ENCODE results near the gene TPPP. TPM values are rescaled to one million over a fixed set of nuclear protein-coding genes. Genes with fewer than 3 reads are reported as not detected.
"Not testable (repeated sequence)": the region's sequence is repeated elsewhere in the genome, so short reads cannot be mapped to it uniquely, and the experiment has no call there.

Gene TPPP
- total RNA-seq, 1 experiment from 2014 or later, result 3.9 TPM

- peaks cover 0 to 7% of the 10 kb centered on the region in 2 experiments; a peak in 1 of 4 replicates for H3K4me1 ChIP-seq (ENCODE audit: control insufficient read depth in 1 of 2, insufficient read depth in 2 of 2, low read length in 2 of 2)
- no peak for DNase-seq (ENCODE audit: low read depth, low spot score)
- ATAC-seq, result no peak
- intact Hi-C loops (cut with micrococcal nuclease), result no loop called here
- H3K9me2 ChIP-seq (ENCODE audit: insufficient read depth), result no peaks in the 10 kb centered on the region
- H3K4me2 ChIP-seq (ENCODE audit: low read length), result peak overlapping the region; percentile 82
- no peaks in the 10 kb centered on the region for H3K36me3 ChIP-seq (ENCODE audit: control insufficient read depth in 1 of 2, insufficient read depth in 2 of 2, low read length in 2 of 2)
- no peak overlapping the region for H2AFZ ChIP-seq (ENCODE audit: low read depth, low read length, poor library complexity, severe bottlenecking)
- no TSS peak for BruUV-seq (replicated peaks)
- ChIA-PET POLR2A (no interaction called here), RAD21 (ENCODE audit: low non-redundant PET in 1 of 2, low total read pairs in 2 of 2, uncharacterized antibody in 2 of 2, unreplicated experiment in 2 of 2) (no interaction called here), CTCF (no interaction called here)
- H3K27ac ChIP-seq (ENCODE audit: low read depth, low read length), result no peak overlapping the region
- no peak overlapping the region for H3K9ac ChIP-seq (ENCODE audit: low read length)
- no peaks in the 10 kb centered on the region for H3K27me3 ChIP-seq (ENCODE audit: insufficient read depth, low read length)
- no peaks in the 10 kb centered on the region for H3K79me2 ChIP-seq (ENCODE audit: insufficient read depth, low read length)
- no peak for TF ChIP-seq SP1 (IDR thresholded peaks at IDR 0.05; ENCODE audit: low read depth)
- TF ChIP-seq ZNF274 (IDR thresholded peaks at IDR 0.05; ENCODE audit: low read depth, low read length), result no peak
- TF ChIP-seq ZFX (IDR thresholded peaks at IDR 0.05), result no peak
- TF ChIP-seq MAX (IDR thresholded peaks at IDR 0.05), result no peak
- TF ChIP-seq POLR2A (IDR thresholded peaks at IDR 0.05; ENCODE audit: borderline replicate concordance, extremely low read depth, insufficient read depth, insufficient read length), result no peak
- TF ChIP-seq EZH2phosphoT487 (IDR thresholded peaks at IDR 0.05; ENCODE audit: borderline replicate concordance), result no peak
- no peaks in the 10 kb centered on the region for H4K20me1 ChIP-seq (ENCODE audit: insufficient read depth)
- peak overlapping the region; percentile 51 to 58 for H3K4me3 ChIP-seq (replicated peaks in 1 of 2; ENCODE audit: low read depth in 1 of 2, low read length in 2 of 2)
- no peaks in the 10 kb centered on the region for H3K9me3 ChIP-seq (ENCODE audit: control insufficient read depth in 1 of 2, insufficient read depth in 1 of 2, low read depth in 1 of 2, low read length in 2 of 2)
Measured at GRCh38 chr5:691817-692528, 1.2 kb downstream of the TPPP start.

DNA sequence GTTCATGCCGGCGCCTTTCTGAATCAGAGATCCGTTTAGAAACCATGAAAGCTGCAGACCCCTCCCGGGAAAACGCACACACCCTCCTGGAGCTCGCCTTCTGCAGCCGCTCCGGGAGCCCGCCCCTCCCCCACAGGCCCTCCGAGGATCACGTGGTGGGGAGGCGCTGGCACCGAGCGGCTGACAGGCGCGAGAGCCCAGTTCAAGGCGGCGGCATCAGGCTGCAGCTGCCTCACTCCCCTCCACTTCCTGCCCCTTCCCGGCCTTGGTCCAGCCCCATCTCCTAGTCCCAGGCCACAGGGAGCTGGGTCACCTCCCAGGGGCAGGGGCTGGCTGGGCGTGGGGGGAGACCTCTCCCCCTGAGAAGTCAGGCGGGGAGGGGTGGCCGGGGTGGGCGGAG lies 2.1 kb downstream of the TPPP start:
- POLR2A ChIA-PET; BruUV-seq (replicated peaks); H3K4me1 ChIP-seq (ENCODE audit: control insufficient read depth in 1 of 2, insufficient read depth in 2 of 2, low read length in 2 of 2); H3K9ac ChIP-seq (ENCODE audit: low read length); H3K4me3 ChIP-seq (replicated peaks in 1 of 2; ENCODE audit: low read depth in 1 of 2, low read length in 2 of 2); H3K27ac ChIP-seq (ENCODE audit: low read depth, low read length); H2AFZ ChIP-seq (ENCODE audit: low read depth, low read length, poor library complexity, severe bottlenecking); H3K4me2 ChIP-seq (ENCODE audit: low read length); RAD21 ChIA-PET (ENCODE audit: low non-redundant PET in 1 of 2, low total read pairs in 2 of 2, uncharacterized antibody in 2 of 2, unreplicated experiment in 2 of 2); H3K9me2 ChIP-seq (ENCODE audit: insufficient read depth); intact Hi-C loops (cut with micrococcal nuclease); DNase-seq (ENCODE audit: low read depth, low spot score); H3K79me2 ChIP-seq (ENCODE audit: insufficient read depth, low read length); H3K9me3 ChIP-seq (ENCODE audit: control insufficient read depth in 1 of 2, insufficient read depth in 1 of 2, low read depth in 1 of 2, low read length in 2 of 2); H3K27me3 ChIP-seq (ENCODE audit: insufficient read depth, low read length); CTCF ChIA-PET; ATAC-seq; H4K20me1 ChIP-seq (ENCODE audit: insufficient read depth); H3K36me3 ChIP-seq (ENCODE audit: control insufficient read depth in 1 of 2, insufficient read depth in 2 of 2, low read length in 2 of 2): not testable (repeated sequence)

- DNase-seq (ENCODE audit: low read depth, low spot score); H3K27ac ChIP-seq (ENCODE audit: low read depth, low read length); H3K9me2 ChIP-seq (ENCODE audit: insufficient read depth); H3K9ac ChIP-seq (ENCODE audit: low read length); H3K9me3 ChIP-seq (ENCODE audit: control insufficient read depth in 1 of 2, insufficient read depth in 1 of 2, low read depth in 1 of 2, low read length in 2 of 2); RAD21 ChIA-PET (ENCODE audit: low non-redundant PET in 1 of 2, low total read pairs in 2 of 2, uncharacterized antibody in 2 of 2, unreplicated experiment in 2 of 2); H4K20me1 ChIP-seq (ENCODE audit: insufficient read depth); H3K36me3 ChIP-seq (ENCODE audit: control insufficient read depth in 1 of 2, insufficient read depth in 2 of 2, low read length in 2 of 2); CTCF ChIA-PET; H3K4me1 ChIP-seq (ENCODE audit: control insufficient read depth in 1 of 2, insufficient read depth in 2 of 2, low read length in 2 of 2); ATAC-seq; POLR2A ChIA-PET; H2AFZ ChIP-seq (ENCODE audit: low read depth, low read length, poor library complexity, severe bottlenecking); H3K79me2 ChIP-seq (ENCODE audit: insufficient read depth, low read length); H3K4me3 ChIP-seq (replicated peaks in 1 of 2; ENCODE audit: low read depth in 1 of 2, low read length in 2 of 2); H3K4me2 ChIP-seq (ENCODE audit: low read length); intact Hi-C loops (cut with micrococcal nuclease); BruUV-seq (replicated peaks); H3K27me3 ChIP-seq (ENCODE audit: insufficient read depth, low read length): not testable (repeated sequence)
Measured at GRCh38 chr5:690293-690692, 2.9 kb downstream of the TPPP start.

DNA sequence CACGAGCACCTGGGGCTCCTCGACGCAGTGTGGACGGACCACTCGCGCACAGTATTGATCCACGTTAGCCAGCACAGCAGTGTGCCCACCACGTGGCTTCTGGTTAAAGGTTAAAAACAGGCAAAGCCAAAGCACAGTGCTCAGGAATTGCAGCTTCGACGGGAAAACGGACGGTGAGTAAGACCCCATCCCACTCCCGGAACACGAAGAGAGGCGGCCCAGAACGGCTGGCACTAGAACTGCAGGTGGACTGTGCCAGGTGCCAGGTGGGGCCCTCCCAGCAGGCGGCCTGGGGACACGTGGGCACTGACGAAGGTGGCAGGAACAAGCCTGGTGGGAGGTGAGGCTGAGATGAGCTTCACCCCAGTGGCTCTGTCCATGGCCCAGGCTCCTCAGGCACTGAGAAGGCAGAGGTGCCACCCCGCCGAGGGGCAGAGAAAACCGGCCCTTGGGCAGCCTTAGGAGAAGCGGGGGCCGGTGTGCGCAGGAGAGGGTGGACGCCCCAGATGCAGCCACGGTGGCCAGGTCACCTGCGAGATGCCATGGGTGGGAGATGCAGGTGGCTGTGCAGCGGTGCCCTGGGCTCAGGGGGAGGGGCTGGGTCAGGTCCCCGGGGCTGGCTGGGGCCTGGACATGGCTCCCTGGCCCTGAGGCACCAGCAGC lies 4.7 kb downstream of the TPPP start:
- H4K20me1 ChIP-seq (ENCODE audit: insufficient read depth); H3K4me1 ChIP-seq (ENCODE audit: control insufficient read depth in 1 of 2, insufficient read depth in 2 of 2, low read length in 2 of 2); RAD21 ChIA-PET (ENCODE audit: low non-redundant PET in 1 of 2, low total read pairs in 2 of 2, uncharacterized antibody in 2 of 2, unreplicated experiment in 2 of 2); BruUV-seq (replicated peaks); H3K27me3 ChIP-seq (ENCODE audit: insufficient read depth, low read length); H3K4me2 ChIP-seq (ENCODE audit: low read length); H2AFZ ChIP-seq (ENCODE audit: low read depth, low read length, poor library complexity, severe bottlenecking); H3K9me3 ChIP-seq (ENCODE audit: control insufficient read depth in 1 of 2, insufficient read depth in 1 of 2, low read depth in 1 of 2, low read length in 2 of 2); H3K79me2 ChIP-seq (ENCODE audit: insufficient read depth, low read length); H3K9me2 ChIP-seq (ENCODE audit: insufficient read depth); H3K27ac ChIP-seq (ENCODE audit: low read depth, low read length); POLR2A ChIA-PET; DNase-seq (ENCODE audit: low read depth, low spot score); CTCF ChIA-PET; H3K36me3 ChIP-seq (ENCODE audit: control insufficient read depth in 1 of 2, insufficient read depth in 2 of 2, low read length in 2 of 2); intact Hi-C loops (cut with micrococcal nuclease); H3K9ac ChIP-seq (ENCODE audit: low read length); ATAC-seq; H3K4me3 ChIP-seq (replicated peaks in 1 of 2; ENCODE audit: low read depth in 1 of 2, low read length in 2 of 2): not testable (repeated sequence)
